Keratinocyte (primary cell): ENCODE results near the gene ANKRD28.

ENCODE experiments used
- EZH2 ChIP-seq: IDR thresholded peaks from one replicate; pipeline ENCODE4 v1.6.1; 2012; ENCODE audit warnings: inconsistent platforms, mild to moderate bottlenecking, low read length, moderate library complexity
- TF ChIP-seq, protein P1 (sequence below), 3 experiments: IDR thresholded peaks in 1 of 3; conservative IDR thresholded peaks in 1 of 3; optimal IDR thresholded peaks in 1 of 3; 2 replicates in 2 of 3; 3 replicates in 1 of 3; pipeline versions ENCODE3 to v1.5.1; 2011; ENCODE audit warnings: low read length in 3 of 3, mild to moderate bottlenecking in 3 of 3, moderate library complexity in 2 of 3, control low read depth in 1 of 3, inconsistent platforms in 1 of 3; ENCODE audit not compliant: insufficient read depth in 2 of 3; ENCODE audit errors: extremely low read depth in 1 of 3

GRCh38 chr3:15685927-15686326 lies 111.9 kb downstream of the ANKRD28 start:
- TF ChIP-seq, protein P1, sequence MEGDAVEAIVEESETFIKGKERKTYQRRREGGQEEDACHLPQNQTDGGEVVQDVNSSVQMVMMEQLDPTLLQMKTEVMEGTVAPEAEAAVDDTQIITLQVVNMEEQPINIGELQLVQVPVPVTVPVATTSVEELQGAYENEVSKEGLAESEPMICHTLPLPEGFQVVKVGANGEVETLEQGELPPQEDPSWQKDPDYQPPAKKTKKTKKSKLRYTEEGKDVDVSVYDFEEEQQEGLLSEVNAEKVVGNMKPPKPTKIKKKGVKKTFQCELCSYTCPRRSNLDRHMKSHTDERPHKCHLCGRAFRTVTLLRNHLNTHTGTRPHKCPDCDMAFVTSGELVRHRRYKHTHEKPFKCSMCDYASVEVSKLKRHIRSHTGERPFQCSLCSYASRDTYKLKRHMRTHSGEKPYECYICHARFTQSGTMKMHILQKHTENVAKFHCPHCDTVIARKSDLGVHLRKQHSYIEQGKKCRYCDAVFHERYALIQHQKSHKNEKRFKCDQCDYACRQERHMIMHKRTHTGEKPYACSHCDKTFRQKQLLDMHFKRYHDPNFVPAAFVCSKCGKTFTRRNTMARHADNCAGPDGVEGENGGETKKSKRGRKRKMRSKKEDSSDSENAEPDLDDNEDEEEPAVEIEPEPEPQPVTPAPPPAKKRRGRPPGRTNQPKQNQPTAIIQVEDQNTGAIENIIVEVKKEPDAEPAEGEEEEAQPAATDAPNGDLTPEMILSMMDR (optimal IDR thresholded peaks at IDR 0.05 in 1 of 3, IDR thresholded peaks at IDR 0.05 in 1 of 3, conservative IDR thresholded peaks at IDR 0.05 in 1 of 3; ENCODE audit: extremely low read depth in 1 of 3, insufficient read depth in 2 of 3, low read length in 3 of 3), result no peak
- TF ChIP-seq EZH2, result no peak
